ENCODE results near the gene NDST3.

DNA sequence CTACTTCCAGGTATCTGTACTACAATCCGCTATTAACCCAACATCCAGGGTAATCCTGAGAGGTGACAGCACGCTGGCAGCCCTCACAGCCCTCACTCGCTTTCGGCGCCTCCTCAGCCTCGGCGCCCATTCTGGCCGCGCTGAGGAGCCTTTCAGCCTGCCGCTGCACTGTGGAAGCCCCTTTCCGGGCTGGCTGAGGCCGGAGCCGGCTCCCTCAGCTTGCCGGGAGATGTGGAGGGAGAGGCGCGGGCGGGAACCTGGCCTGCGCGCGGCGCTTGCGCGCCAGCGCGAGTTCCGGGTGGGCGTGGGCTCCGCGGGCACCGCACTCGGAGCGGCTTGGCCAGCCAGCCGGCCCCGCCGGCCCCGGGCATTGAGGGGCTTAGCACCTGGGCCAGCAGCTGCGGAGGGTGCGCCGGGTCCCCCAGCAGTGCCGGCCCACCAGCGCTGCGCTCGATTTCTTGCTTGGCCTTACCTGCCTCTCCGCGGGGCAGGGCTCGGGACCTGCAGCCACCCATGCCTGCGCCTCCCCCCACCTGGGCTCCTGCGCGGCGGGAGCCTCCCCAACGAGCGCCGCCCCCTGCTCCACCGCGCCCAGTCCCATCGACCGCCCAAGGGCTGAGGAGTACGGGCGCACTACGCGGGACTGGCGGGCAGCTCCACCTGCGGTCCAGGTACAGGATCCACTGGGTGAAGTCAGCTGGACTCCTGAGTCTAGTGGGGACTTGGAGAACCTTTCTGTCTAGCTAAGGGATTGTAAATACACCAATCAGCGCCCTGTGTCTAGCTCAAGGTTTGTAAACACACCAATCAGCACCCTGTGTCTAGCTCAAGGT is 231.2 kb downstream of the NDST3 start:
- TF ChIP-seq EZH2 (optimal IDR thresholded peaks at IDR 0.05; ENCODE audit: low read depth, low read length) (no peak), EZH2phosphoT487 (IDR thresholded peaks at IDR 0.05; ENCODE audit: low read length) (no peak)
- TF ChIP-seq, protein P1, sequence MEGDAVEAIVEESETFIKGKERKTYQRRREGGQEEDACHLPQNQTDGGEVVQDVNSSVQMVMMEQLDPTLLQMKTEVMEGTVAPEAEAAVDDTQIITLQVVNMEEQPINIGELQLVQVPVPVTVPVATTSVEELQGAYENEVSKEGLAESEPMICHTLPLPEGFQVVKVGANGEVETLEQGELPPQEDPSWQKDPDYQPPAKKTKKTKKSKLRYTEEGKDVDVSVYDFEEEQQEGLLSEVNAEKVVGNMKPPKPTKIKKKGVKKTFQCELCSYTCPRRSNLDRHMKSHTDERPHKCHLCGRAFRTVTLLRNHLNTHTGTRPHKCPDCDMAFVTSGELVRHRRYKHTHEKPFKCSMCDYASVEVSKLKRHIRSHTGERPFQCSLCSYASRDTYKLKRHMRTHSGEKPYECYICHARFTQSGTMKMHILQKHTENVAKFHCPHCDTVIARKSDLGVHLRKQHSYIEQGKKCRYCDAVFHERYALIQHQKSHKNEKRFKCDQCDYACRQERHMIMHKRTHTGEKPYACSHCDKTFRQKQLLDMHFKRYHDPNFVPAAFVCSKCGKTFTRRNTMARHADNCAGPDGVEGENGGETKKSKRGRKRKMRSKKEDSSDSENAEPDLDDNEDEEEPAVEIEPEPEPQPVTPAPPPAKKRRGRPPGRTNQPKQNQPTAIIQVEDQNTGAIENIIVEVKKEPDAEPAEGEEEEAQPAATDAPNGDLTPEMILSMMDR (IDR thresholded peaks at IDR 0.05; ENCODE audit: low read length) = no peak
